WTC11 (cell line): ENCODE measurements around the gene ANKK1.

ENCODE experiments used
- ATF1 ChIP-seq: sonication (generic); formaldehyde crosslinking; IDR thresholded peaks from 2 replicates; pipeline ENCODE4 v1.8.1; 2023; ENCODE audit warnings: mild to moderate bottlenecking, moderate library complexity, missing genetic modification reagents
- CTCF ChIP-seq: fragments of 200-600 bp; IDR thresholded peaks from 2 replicates; pipeline ENCODE4 v1.8.0; 2022; ENCODE audit warnings: antibody characterized with exemption
- E2F4 ChIP-seq: sonication (generic); formaldehyde crosslinking; IDR thresholded peaks from 2 replicates; pipeline ENCODE4 v1.8.1; 2022; ENCODE audit warnings: low read depth, mild to moderate bottlenecking, moderate library complexity, missing genetic modification reagents, borderline replicate concordance
- ESRRA ChIP-seq: sonication (generic); formaldehyde crosslinking; IDR thresholded peaks from 2 replicates; pipeline ENCODE4 v1.8.1; 2022; ENCODE audit warnings: mild to moderate bottlenecking, missing genetic modification reagents, borderline replicate concordance
- HMGXB4 ChIP-seq: sonication (generic); formaldehyde crosslinking; IDR thresholded peaks from 2 replicates; pipeline ENCODE4 v1.8.1; 2023; ENCODE audit warnings: mild to moderate bottlenecking, moderate library complexity, missing genetic modification reagents
- JUN ChIP-seq: sonication (generic); formaldehyde crosslinking; IDR thresholded peaks from 2 replicates; pipeline ENCODE4 v1.8.0; 2023; ENCODE audit warnings: mild to moderate bottlenecking, missing genetic modification reagents
- MYBL2 ChIP-seq: sonication (generic); formaldehyde crosslinking; IDR thresholded peaks from 2 replicates; pipeline ENCODE4 v1.8.1; 2023; ENCODE audit warnings: mild to moderate bottlenecking, moderate library complexity, missing genetic modification reagents
- NFE2L1 ChIP-seq: sonication (generic); formaldehyde crosslinking; IDR thresholded peaks from 2 replicates; pipeline ENCODE4 v1.8.1; 2023; ENCODE audit warnings: missing genetic modification reagents
- NR2C2 ChIP-seq: sonication (generic); formaldehyde crosslinking; IDR thresholded peaks from 2 replicates; pipeline ENCODE4 v1.8.0; 2022; ENCODE audit warnings: mild to moderate bottlenecking, missing genetic modification reagents
- SP1 ChIP-seq: sonication (generic); formaldehyde crosslinking; conservative IDR thresholded peaks from 2 replicates; pipeline ENCODE4 v1.8.1; 2022; ENCODE audit warnings: missing genetic modification reagents
- STAT6 ChIP-seq: sonication (generic); formaldehyde crosslinking; conservative IDR thresholded peaks from 2 replicates; pipeline ENCODE4 v1.8.1; 2023; ENCODE audit warnings: mild to moderate bottlenecking, low read depth, missing genetic modification reagents, moderate library complexity
- ZBTB21 ChIP-seq: sonication (generic); formaldehyde crosslinking; IDR thresholded peaks from 2 replicates; pipeline ENCODE4 v1.8.1; 2023; ENCODE audit warnings: mild to moderate bottlenecking, missing genetic modification reagents, borderline replicate concordance

GRCh38 chr11:113377681-113378412 is 9.7 kb upstream of the ANKK1 start:
- TF ChIP-seq ZBTB21 (CRISPR knock-in tag): no peak
- no peak for TF ChIP-seq ATF1 (CRISPR knock-in tag)
- TF ChIP-seq MYBL2 (CRISPR knock-in tag): no peak
- TF ChIP-seq CTCF: no peak
- TF ChIP-seq HMGXB4 (CRISPR knock-in tag): no peak
- TF ChIP-seq JUN (CRISPR knock-in tag): no peak
- no peak for TF ChIP-seq STAT6 (CRISPR knock-in tag)
- TF ChIP-seq SP1 (CRISPR knock-in tag): no peak
- no peak for TF ChIP-seq E2F4 (CRISPR knock-in tag)
- TF ChIP-seq ESRRA: no peak
- TF ChIP-seq NR2C2 (CRISPR knock-in tag): no peak
- TF ChIP-seq NFE2L1: no peak
